ENCODE data around the gene NUMB. TPM values are rescaled to one million over a fixed set of nuclear protein-coding genes. Genes with fewer than 3 reads are reported as not detected.

Gene NUMB
- polyA plus RNA-seq, 1 experiment = 131 TPM

- H3K27me3 ChIP-seq (ENCODE audit: control insufficient read depth, insufficient read depth, low read length) = peaks cover 35% of the 10 kb centered on the region
- CTCF ChIA-PET = interaction anchor here (0.8 to 1.7 kb wide), 2 partner anchors 35 to 233 kb away, joined by 3 read pairs; no protein-coding TSS in a partner anchor
Measured at GRCh38 chr14:73238424-73238852, 219.9 kb downstream of the NUMB start.

DNA sequence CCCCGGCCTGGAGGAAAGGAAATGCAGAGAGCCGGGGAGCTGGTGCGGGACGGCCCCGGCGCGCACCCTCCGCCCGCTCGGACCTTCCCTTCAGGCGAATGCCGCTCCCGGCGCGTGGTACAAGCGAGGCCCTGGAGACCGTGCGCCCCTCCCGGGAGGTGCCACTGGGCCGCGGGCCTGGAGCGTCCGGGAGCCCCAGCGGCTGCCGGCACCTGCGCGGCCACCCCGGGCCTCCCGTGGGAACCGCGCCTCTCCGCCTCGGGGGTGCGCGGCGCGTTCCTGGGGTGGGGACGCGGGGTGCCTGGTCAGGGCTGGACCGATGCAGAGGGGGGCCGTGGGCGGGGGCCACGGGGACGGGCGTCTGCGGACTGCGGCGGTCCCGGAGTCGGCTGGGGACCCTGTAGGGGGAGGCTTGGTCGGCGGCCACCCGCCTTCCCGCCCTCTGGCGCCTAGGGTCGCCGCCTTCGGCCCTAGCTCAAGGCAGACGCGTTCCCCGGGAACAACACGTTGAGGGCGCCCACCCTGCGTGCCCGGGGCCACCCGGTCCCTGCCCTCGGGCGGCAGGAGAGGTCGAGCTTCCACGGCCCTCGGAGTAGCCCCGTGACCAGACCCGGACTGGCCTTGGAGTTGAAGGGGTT is 220.4 kb downstream of the NUMB start:
- H3K4me3 ChIP-seq (ENCODE audit: low read depth, low read length) = peak overlapping the region; percentile 25
- peaks cover 34% of the 10 kb centered on the region for H3K27me3 ChIP-seq (ENCODE audit: control insufficient read depth, insufficient read depth, low read length)
- ChIA-PET CTCF (interaction anchor here (0.8 kb wide), 1 partner anchor 234 kb away, joined by 3 read pairs; no protein-coding TSS in a partner anchor), POLR2A (interaction anchor here (0.6 to 1.0 kb wide), 3 partner anchors 10 to 556 kb away, joined by 3 to 4 read pairs (median 4); no protein-coding TSS in a partner anchor)
- TF ChIP-seq, protein P1, sequence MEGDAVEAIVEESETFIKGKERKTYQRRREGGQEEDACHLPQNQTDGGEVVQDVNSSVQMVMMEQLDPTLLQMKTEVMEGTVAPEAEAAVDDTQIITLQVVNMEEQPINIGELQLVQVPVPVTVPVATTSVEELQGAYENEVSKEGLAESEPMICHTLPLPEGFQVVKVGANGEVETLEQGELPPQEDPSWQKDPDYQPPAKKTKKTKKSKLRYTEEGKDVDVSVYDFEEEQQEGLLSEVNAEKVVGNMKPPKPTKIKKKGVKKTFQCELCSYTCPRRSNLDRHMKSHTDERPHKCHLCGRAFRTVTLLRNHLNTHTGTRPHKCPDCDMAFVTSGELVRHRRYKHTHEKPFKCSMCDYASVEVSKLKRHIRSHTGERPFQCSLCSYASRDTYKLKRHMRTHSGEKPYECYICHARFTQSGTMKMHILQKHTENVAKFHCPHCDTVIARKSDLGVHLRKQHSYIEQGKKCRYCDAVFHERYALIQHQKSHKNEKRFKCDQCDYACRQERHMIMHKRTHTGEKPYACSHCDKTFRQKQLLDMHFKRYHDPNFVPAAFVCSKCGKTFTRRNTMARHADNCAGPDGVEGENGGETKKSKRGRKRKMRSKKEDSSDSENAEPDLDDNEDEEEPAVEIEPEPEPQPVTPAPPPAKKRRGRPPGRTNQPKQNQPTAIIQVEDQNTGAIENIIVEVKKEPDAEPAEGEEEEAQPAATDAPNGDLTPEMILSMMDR (IDR thresholded peaks at IDR 0.05; ENCODE audit: insufficient read depth, low read depth, low read length) = no peak
- DNase-seq (ENCODE audit: low read depth) = no peak
- no peaks in the 10 kb centered on the region for H3K36me3 ChIP-seq (ENCODE audit: control insufficient read depth, insufficient read depth, low read length)

More at GRCh38 chr14:73238424-73238852, 219.9 kb downstream of the NUMB start:
- no peak for DNase-seq (ENCODE audit: low read depth)
- Histone ChIP-seq H3K36me3 (ENCODE audit: control insufficient read depth, insufficient read depth, low read length) (no peaks in the 10 kb centered on the region), H3K4me3 (ENCODE audit: low read depth, low read length) (peak overlapping the region; percentile 25)
- POLR2A ChIA-PET = interaction anchor here (1.0 kb wide), 1 partner anchor 11 kb away, joined by 4 read pairs; no protein-coding TSS in a partner anchor
- TF ChIP-seq, protein P1 (IDR thresholded peaks at IDR 0.05; ENCODE audit: insufficient read depth, low read depth, low read length) = no peak

DNA sequence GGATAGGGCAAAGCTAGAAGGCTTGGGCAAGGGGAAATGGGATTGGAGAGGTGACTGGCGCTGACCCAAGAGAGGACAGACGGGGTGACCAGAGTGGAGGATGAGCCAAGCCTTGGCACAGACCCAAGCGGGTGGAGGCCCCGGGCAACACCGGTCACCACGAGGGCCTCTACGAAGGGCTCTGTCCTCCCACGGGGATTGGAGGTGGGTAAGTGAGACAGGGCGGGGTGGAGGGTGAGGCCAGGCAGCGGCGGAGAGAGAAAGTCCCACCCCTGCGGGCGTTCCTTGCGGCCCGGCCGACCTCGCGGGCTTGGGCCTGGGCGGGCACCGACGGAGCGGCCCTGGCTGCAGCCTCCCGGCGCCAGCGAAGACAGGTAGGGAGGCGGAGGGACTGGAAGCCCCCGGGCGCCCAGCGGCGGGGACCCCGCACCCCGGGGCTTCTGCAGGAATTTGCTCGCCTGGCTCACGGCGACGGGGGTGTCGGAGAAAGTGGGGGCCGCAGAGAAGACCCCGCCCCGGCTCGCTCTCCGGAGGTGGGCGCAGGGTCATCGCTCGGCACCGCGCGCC is 221.0 kb downstream of the NUMB start, which contains the start of gene PAPLN:
PAPLN (plus strand) TSS at position 288 of the 567 bp plus-strand sequence. CDS start 2,273 bp downstream, outside the sequence.
- Histone ChIP-seq H3K36me3 (ENCODE audit: control insufficient read depth, insufficient read depth, low read length) (no peaks in the 10 kb centered on the region), H3K27me3 (ENCODE audit: control insufficient read depth, insufficient read depth, low read length) (peaks cover 34% of the 10 kb centered on the region), H3K4me3 (ENCODE audit: low read depth, low read length) (peak within 1 kb of the TSS; percentile 25)
- TF ChIP-seq, protein P1 (IDR thresholded peaks at IDR 0.05; ENCODE audit: insufficient read depth, low read depth, low read length) = no peak
- CTCF ChIA-PET = no interaction called here
- no peak for DNase-seq (ENCODE audit: low read depth)
- POLR2A ChIA-PET = interaction anchor here (0.6 kb wide), 2 partner anchors 159 to 555 kb away, joined by 3 to 4 read pairs; no protein-coding TSS in a partner anchor

DNA sequence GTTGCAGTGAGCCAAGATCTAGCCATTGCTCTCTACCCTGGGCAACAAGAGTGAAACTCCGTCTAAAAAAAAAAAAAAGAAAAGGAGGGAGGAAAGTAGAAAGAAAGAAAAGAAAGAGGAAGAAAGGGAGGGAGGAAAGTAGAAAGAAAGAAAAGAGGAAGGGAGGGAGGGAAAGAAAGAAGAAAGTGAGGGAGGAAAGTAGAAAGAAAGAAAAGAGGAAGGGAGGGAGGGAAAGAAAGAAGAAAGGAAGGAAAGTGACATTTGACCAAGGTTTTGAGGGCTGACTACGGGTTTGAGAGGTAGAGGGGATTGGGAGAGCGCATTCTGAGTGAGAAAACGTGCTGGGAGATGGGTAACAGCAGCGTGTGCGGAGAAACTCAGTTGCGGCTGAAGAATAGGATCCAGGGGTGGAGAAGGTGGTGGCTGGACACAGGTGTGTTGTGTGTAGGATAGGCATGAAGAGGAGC is 221.6 kb downstream of the NUMB start:
- Histone ChIP-seq H3K36me3 (ENCODE audit: control insufficient read depth, insufficient read depth, low read length) (no peaks in the 10 kb centered on the region), H3K27me3 (ENCODE audit: control insufficient read depth, insufficient read depth, low read length) (peaks cover 34% of the 10 kb centered on the region), H3K4me3 (ENCODE audit: low read depth, low read length) (no peak overlapping the region)
- TF ChIP-seq, protein P1 (IDR thresholded peaks at IDR 0.05; ENCODE audit: insufficient read depth, low read depth, low read length) = no peak
- DNase-seq (ENCODE audit: low read depth) = no peak
- ChIA-PET POLR2A (no interaction called here), CTCF (no interaction called here)

- Histone ChIP-seq H3K4me3 (ENCODE audit: low read depth, low read length) (no peak overlapping the region), H3K36me3 (ENCODE audit: control insufficient read depth, insufficient read depth, low read length) (no peaks in the 10 kb centered on the region), H3K27me3 (ENCODE audit: control insufficient read depth, insufficient read depth, low read length) (peaks cover 34% of the 10 kb centered on the region)
- TF ChIP-seq, protein P1 (IDR thresholded peaks at IDR 0.05; ENCODE audit: insufficient read depth, low read depth, low read length) = no peak
- POLR2A ChIA-PET = no interaction called here
- CTCF ChIA-PET = no interaction called here
- DNase-seq (ENCODE audit: low read depth) = no peak
Measured at GRCh38 chr14:73236157-73236556, 222.2 kb downstream of the NUMB start.
